GM04504 (cell line): ENCODE results near the gene FREM1.

ENCODE experiments used
- DNase-seq: peaks from one replicate; pipeline ENCODE4 v3.0.0-alpha.2; 2012; ENCODE audit warnings: low read depth

FREM1 gene

DNA sequence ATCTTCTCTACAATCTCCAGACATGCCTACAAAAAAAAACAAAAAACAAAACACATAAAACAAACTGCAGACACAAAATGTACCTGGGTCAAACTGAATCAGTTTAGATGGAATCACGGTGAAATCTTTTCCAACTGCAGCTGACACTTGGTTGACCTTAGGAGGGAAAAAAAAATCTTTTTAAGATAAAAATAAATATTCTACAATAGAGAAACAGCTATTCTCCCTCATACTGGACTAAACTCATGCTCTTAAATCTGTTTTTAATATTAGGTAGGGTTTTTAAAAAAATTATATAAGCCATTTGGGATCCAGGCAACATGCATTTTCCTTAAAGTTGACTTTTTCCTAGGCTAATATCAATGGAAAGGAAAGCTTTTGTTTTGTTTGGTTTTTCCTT lies 153.9 kb downstream of the FREM1 start:
- no peak for DNase-seq

DNA sequence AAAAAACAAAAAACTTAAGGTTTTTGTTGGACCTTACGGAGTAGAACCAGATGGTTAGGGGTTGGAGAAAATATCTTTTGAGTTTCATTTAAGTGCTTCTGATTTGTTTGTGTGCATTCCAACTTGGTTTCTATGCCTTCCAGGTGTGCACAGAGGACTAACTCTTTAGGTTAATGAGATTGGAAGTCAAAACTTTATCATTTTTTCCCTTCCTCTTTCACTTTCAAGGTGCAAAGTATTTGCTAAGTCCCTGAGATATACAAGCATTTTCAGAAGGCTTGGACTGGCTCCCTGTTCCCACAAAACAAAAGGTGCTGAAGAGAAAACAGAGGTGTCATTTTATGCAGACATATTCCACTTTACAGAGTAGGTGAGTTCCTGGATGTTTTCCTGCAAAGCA lies 157.4 kb downstream of the FREM1 start:
- DNase-seq, result no peak

DNA sequence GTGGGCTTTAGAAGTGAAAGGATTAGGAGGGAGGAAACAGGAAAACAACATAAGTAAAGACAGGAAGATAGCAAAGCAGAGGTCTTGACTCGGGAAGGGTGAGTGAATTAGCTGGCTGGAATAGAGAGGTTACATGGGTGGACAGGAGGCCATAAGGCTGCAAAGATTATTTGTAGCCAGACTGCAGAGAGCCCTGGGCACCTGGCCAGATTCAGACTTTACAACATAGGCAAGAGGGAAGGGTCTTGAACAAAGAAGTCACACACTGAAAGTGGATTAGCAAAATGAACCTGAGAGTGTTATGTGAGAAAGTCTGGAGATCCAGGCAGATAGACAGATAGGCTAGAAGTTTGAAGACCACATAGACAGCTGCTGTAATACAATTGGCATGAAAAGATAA lies 158.0 kb downstream of the FREM1 start:
- no peak for DNase-seq

DNA sequence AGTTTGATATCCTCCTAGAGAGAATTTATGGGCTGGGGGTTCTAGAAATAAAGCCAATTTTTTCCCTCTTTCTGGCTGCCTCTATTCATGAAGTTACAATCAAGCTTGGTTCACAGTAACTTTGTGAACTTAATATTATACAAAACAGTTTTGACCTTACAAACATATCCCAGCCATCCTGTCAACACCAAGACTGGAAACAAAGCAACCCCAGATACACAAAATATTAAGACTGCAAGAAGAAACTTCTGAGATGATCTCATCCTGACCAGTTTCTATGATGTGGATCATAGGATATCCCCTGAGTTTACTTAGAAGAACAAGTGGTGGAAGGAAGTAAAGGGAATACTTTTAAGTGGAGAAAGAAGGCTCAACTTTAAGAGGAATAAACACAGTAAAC lies 159.4 kb downstream of the FREM1 start:
- no peak for DNase-seq

DNA sequence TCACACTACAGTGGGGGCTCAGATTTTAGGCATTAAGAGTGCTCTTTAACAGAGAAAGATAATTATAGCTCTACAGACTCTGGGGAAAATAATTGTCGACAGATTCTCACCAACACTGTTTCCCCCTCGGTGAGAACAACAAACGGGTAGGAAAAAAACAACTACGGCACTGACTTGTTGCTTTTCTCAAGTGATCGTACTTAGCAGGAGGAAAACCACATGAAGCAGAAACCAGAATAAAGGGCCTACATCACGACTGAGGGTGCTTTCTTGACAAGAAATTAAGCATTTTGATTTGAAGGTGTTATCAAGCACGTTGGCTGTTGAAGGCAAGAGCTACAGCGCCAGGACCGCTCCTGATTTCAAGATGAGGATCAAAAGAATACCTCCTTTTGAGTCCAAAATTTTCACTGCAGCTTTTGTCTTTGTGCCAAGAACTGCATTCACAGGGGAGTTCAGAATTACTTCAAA lies 160.5 kb downstream of the FREM1 start:
- no peak for DNase-seq

DNA sequence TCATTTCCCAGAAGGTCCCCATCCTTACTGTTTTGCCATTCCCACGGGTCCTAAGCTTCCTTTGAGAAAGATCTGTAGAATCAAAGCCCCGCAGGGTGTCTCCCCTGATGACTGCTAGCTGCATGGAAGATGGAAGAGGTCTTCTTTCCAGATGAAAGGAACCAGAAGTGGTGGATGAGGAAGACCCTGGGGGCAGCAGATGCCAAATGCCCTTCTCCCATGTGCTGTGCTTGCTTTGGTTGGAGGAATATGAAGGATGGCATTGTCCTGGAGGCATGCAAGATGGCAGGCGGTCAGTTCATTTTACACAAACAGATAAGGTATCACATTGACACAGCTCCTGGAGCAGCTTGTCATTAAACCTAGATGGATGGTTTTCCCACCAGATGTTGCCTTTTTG lies 161.9 kb downstream of the FREM1 start:
- no peak for DNase-seq

DNA sequence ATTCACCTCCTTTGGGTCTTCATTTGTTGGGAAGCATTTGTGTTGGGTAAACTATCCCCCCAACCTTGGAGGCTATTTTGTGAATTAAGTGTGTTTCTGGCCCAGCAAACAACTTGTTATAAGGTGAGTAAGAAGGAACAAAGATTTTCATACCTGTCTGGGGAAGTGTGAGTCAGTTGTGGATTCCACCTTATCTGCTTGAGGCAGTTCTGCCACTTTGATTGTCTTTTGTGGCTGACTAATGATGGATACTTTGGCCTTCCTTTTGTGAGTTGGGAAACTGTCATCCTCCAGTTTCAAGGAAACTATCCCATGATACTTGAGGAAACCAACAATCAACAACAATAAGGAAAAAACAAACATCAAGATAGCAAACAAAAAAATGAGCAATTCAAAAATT lies 163.1 kb downstream of the FREM1 start:
- no peak for DNase-seq

DNA sequence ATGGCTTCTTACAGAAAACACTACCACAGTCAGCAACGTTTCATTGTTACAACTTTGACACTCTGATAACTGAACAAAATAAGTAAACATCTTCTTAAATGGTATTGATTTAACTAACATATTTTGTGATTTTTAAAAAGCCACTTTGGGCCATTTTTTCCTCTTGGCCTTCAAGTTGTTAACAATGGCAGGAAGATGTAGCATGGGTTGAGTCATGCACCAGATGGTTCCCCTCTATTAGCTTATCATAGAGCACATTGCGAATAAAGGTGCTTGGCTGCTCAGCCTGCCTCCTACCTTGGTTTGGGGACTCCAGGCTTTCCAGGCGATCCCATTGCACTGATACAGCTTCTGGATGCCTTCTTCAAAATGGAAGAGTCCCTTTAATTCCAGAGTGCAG lies 163.6 kb downstream of the FREM1 start:
- DNase-seq, result no peak

DNA sequence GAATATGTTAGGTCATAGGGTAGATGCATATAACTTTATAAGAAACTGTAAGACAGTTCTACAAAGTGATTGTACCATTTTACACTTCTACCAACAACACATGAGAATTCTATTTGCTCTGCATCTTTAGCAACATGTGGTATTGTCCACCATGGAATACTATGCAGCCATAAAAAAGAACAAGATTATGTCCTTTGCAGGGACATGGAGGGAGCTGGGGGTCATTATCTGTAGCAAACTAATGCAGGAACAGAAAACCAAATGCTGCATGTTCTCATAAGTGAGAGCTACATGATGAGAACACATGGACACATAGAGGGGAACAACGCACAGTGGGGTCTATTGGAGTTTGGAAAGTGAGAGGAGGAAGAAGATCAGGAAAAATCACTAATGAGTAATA lies 165.5 kb downstream of the FREM1 start:
- DNase-seq, result no peak

DNA sequence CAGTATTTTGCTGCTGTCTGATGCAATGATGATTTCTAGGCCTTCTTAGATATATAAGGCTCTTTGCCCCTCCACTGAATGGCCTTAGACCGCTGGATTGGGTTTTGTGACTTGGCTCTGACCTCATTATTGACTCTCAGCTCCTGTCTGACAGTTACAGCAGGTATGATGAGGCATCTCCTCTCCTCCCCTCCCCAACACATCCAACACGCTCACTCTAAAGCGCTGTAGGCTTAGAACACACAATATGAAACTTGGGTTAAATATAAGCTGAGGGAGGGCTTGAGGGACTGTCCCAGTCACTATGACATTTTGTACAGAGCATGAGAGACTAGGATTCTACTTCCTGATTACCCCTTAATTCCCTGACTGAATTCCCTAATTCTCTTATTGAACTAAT lies 168.9 kb downstream of the FREM1 start:
- no peak for DNase-seq

DNA sequence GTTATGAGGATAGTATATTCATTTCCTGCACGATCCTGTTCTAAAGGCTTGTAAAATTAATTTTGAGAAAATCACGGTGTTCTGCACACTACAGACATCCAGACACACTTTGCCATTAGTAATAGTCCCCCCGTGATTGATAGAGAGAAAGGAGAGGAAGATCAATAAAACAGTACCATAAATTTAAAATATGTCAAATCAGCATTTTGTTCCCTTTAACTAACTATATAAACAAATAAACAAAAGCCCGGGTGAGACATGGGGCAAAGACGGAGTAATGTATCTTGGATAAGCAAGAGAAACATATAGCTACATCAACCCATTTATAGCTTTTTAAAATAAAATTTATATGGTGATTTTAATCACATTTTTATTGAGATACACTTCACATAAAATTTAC lies 177.1 kb downstream of the FREM1 start:
- DNase-seq, result no peak

DNA sequence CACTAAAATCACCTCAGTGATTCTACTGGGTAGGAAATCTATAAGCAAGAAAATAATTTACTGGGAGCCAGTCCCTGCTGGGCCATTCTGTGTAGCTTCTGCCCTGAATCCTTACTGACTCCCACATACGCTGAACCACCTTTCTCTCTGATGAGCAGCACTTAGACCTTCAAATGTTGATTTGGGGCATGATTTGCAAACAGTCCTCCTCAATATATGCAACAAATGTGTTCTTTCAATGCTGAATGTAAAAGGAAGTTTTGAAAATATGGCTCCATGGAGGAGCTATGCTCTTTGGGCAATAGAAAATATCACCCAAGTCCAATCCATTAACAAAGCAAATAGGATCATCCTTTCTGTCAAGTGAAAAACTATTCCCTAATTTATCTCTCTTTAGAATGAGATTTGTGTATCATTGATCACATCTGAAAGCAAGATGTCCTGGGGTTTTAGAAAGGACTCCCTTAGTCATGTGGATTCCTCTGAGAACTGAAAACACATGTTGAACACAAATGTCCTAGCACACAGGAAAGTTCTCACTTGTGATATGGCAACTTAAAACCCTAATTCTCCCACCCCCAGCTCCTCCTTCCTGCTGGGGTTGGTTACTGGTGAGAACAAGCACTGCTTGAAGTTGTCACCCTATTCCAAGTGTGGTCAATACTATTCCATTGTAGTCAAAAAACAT lies 178.8 kb downstream of the FREM1 start:
- no peak for DNase-seq

DNA sequence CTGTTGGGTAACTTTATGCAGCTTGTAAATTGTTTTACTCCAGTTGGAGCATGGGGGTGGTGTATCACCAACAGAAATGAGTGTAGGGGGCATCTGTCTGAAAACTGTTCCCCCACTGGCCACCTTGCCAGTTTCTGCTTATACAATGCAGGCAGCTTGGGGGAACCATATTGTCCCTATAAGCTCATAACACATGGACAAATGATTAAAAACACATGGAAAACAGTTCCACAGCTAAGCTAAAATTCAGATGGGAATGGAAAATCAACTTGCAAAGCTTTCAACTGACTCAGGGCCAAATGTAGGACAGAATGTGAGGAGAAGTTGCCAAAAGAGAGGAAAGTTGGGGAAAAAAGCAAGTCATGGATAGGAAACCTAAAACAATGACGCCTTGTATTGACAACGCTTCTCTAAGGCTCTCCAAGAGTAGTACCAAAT lies 179.7 kb downstream of the FREM1 start:
- no peak for DNase-seq

DNA sequence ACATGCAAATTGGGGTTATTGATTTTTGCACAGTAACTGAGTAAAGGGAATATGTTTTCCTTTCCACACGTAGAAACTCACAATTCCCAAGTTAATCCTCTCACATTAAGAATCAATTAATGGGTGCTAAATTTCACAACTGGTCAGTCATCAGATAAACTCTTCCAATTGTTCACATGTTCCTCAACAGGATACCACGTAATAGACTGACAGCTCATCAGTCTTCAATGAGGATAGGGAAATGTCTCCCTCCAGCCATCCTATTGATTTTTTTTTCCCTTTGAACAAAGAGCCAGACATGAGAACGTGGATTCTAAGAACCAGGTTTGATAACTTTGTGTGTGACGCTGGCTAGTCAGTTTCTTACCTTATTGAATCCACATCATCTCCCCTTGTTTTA lies 186.9 kb downstream of the FREM1 start:
- DNase-seq, result no peak

DNA sequence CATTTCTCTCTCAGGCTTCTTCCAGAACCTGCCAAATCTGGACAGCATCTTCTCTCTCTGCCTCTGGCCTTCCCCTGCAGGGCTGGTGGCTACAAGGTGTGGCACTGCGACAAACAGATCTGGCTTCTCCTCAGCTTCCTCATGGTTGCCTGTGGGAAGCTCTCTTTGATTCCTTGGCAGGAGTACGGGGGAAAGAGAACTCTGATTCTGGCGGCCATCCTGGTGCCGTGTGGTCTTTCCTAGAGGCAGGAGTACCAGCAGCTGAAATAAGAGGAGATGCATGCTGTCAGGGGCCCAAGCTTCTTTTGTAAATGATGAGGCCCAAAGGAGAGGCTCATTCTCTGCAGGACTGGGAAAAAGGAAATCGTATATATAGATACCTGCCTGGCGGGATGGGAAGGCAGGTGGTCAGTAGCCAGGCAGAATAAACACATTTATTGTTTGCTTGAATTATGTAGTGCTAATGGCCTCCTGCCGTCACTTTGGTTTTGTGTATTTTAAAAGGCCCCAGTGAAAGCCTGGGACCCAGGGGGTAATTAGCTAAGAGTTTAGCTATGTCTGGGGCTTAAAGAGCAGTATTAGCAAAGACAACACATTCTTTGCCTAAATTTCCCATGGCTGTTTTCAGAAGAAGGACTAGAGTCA lies 187.7 kb downstream of the FREM1 start, which contains the start of gene CER1:
CER1 (minus strand) TSS at position 343 of the 645 bp plus-strand sequence; CDS start at position 282, 61 bp downstream.
- no peak for DNase-seq

DNA sequence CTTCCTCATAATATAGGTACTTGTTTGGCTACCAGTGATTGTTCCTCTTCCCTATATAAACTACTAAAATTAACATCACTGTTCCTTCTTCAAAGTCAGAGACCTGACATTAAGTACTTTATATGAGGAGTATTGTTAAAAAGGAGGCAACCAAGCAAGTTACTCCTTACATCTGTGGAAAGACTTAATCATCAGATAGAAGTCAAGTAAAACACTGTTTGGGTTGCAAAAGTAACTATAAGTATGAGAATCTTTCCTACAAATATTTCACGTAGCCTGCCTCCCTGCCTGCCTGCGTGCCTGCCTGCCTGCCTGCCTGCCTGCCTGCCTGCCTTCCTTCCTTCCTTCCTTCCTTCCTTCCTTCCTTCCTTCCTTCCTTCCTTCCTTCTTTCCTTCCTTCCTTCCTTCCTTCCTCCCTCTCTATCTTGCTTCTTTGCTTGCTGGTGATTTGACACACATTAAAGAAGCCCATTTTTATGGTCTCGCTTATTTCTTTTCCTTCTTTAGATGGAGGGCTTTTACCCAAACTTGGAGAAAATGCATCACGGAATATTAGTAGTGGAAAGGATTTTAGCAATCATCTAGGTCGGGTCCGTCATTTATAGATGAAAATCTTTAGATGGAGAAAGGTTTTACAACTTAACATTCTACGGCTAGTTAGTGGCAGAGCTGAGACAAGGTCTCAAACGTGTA lies 190.9 kb downstream of the FREM1 start:
- DNase-seq, result no peak

DNA sequence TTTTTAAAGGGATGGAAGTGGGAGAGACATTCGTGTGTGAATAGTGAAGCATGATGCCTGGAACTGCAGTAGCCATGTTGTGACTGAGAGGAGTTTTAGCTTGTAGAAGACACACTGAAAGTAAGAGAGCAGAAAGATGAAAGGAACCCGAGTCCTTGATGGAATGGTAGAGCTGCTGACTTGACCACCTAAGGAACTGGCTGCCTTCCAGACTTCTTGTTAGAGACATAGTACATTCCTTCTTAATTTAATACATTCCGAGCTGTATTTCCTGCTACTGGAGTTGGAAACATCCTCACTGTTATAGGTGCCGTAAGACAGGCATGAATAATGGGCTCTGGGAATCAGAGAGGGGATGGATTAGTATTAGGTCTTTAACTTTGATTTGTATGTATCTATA lies 195.1 kb downstream of the FREM1 start:
- DNase-seq, result no peak

DNA sequence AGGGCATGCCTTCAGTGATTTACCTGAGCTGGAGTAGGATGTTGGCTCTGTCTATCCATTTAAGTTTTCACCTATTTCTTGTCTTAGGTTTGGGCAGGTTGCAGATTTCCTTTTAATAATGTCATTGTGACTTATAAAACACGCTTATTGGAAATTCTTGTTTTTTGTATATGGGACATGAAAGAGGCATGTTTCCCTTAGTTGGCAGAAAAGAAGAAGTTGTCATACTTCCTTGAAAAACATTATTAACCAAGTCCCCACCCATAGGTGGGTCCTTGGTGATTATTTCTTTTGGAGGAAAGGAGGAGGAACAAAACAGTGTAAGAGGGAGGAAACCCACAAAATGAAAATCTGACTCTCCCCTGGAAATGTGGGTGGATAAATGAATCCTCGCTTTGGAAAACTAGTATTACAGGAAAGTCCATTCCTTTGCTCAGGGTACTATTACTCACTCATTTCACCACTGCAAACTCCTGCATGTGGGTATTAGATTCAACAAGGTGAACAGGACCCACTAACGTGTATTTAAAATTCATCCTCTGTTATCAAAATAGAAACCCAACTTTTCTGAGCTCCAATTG lies 197.0 kb downstream of the FREM1 start:
- DNase-seq, result no peak

DNA sequence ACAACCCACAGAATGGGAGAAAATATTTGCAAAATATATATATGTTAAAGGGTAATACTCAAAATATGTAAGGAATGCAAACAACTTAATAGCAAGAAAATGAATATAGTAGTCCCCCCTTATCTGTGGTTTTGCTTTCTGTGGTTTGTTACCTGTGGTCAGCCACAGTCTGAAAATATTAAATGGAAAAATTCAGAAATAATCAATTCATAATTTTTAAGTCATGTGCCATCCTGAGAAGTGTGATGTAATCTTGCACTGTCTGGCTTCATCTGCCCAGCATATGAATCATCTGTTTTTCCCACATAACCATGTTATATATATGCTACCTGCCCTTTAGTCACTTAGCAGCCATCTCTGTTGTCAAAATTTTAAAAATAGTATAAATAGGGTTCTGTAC lies 199.4 kb downstream of the FREM1 start:
- DNase-seq, result no peak

DNA sequence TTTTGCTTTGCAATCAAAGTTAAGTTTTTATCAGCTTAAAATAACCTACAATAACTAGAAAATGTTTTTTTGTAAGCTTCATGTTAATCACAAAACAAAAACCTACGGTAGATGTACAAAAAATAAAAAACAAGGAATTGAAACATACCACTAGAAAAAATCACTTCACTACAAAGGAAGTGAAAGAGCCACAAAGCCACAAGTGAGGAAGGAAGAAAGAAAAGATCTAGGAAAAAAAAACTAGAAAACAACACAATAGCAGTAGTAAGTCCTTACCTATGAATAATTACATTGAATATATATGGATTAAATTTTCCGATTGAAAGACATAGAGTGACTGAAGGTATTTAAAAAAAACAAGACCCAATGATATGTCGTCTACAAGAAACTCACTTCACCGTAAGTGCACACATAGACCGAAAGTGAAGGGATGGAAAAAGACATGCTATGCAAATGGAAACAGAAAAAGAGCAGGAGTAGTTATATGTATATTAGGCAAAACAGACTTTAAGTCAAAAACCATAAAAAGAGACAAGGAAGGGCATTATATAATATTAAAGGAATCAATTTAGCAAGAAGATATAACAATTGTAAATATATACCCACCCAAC lies 203.6 kb downstream of the FREM1 start:
- no peak for DNase-seq

DNA sequence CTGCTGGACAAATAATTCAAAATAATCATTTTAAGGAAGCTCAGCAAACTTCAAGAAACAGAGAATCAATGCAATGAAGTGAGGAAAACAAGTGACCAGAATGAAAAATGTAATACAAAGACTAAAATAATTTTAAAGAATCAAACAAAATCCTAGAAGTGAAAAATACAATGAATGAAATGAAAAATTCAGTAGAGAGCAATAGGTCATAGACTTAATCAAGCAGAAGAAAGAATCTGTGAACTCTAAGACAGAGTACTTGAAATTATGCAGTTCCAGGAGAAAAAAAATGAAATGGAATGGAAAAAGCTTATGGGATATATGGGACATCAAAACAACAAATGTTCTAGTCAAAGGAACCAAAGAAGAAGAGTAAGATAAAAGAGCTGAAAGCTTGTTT lies 205.1 kb downstream of the FREM1 start:
- DNase-seq, result no peak

DNA sequence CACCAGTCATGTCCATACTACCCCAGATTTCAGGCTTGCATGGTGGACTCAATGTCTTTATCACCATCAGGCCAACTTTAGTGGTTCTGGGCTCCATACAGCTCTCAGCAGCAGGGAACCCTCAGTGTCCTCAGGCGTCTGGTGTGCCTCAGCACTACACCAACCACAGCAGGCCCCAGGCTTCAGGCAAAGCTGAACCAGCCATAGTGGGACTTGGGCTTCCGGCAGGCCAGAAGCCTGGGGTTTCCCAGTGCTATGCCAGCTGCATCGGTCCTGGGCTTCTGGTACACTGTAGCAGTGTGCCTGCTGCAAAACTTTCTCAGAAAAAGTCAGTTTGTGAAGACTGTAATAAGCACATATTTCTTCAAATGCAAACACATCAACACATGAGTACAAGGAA lies 205.9 kb downstream of the FREM1 start:
- DNase-seq, result no peak
